Measurements from ENCODE around the gene NDUFC2. TPM values are rescaled to one million over a fixed set of nuclear protein-coding genes. Genes with fewer than 3 reads are reported as not detected.

NDUFC2 gene
- total RNA-seq, 2 experiments from 2014 or later = 218 to 219 TPM

Other genes with a start within 250 kb of the NDUFC2 start
- 10 to 100 TPM; 48.0 to 49.0 TPM for gene INTS4, start 85.2 kb downstream of the NDUFC2 start, total RNA-seq
- under 1 TPM in 1 of 2 experiments, not detected in 1; 0.27 TPM for gene KCTD14, start 56.6 kb downstream of the NDUFC2 start, total RNA-seq
- not detected for gene THRSP, start 16.0 kb downstream of the NDUFC2 start, total RNA-seq
- 10 to 100 TPM; 48.6 to 52.9 TPM for gene ALG8, start 59.8 kb upstream of the NDUFC2 start, total RNA-seq
- gene KCTD21, start 108.8 kb upstream of the NDUFC2 start, total RNA-seq = 1 to 10 TPM; 3.9 to 4.9 TPM
- 1 to 10 TPM; 4.5 to 5.5 TPM for gene USP35, start 109.1 kb upstream of the NDUFC2 start, total RNA-seq

Measured in activated CD8-positive, alpha-beta memory T cell treated with anti-CD3 and anti-CD28 coated beads for 36 hours (primary cell).